ENCODE results near the gene NR2F6. TPM values are rescaled to one million over a fixed set of nuclear protein-coding genes. Genes with fewer than 3 reads are reported as not detected.

Gene NR2F6
- total and polyA plus RNA-seq, 2 donors (not counting 1 experiment from before 2014, with no cell fraction given) = 2.0 to 4.9 TPM

GRCh38 chr19:17209126-17210036 lies 36.3 kb downstream of the NR2F6 start:
- H3K4me1 Mint-ChIP-seq = peaks cover 15% of the 10 kb centered on the region
- peaks cover 0 to 6% (median 0%) of the 10 kb centered on the region in 3 donors for H3K9me3 ChIP-seq (ENCODE audit: control extremely low read depth in 1 of 3, control insufficient read depth in 2 of 3, insufficient read depth in 1 of 3, low read length in 2 of 3)
- no peak overlapping the region for H3K9ac ChIP-seq (ENCODE audit: low read length)
- ChIA-PET CTCF (interaction anchor here (0.6 to 1.6 kb wide), 2 partner anchors 25 to 87 kb away, joined by 3 to 4 read pairs; no protein-coding TSS in a partner anchor), POLR2A (no interaction called here)
- peaks cover 0 to 16% of the 10 kb centered on the region in 2 donors for H3K4me1 ChIP-seq (ENCODE audit: control insufficient read depth in 2 of 2, insufficient read depth in 2 of 2, low read length in 2 of 2)
- H3K27ac ChIP-seq (ENCODE audit: low read length in 2 of 2) = no peak overlapping the region
- H3K79me2 ChIP-seq (ENCODE audit: control insufficient read depth, insufficient read depth, low read length) = no peaks in the 10 kb centered on the region
- TF ChIP-seq, protein P1, sequence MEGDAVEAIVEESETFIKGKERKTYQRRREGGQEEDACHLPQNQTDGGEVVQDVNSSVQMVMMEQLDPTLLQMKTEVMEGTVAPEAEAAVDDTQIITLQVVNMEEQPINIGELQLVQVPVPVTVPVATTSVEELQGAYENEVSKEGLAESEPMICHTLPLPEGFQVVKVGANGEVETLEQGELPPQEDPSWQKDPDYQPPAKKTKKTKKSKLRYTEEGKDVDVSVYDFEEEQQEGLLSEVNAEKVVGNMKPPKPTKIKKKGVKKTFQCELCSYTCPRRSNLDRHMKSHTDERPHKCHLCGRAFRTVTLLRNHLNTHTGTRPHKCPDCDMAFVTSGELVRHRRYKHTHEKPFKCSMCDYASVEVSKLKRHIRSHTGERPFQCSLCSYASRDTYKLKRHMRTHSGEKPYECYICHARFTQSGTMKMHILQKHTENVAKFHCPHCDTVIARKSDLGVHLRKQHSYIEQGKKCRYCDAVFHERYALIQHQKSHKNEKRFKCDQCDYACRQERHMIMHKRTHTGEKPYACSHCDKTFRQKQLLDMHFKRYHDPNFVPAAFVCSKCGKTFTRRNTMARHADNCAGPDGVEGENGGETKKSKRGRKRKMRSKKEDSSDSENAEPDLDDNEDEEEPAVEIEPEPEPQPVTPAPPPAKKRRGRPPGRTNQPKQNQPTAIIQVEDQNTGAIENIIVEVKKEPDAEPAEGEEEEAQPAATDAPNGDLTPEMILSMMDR (IDR thresholded peaks at IDR 0.05) = no peak
- no peak for TF ChIP-seq EZH2 (IDR thresholded peaks at IDR 0.05; ENCODE audit: borderline replicate concordance, insufficient read depth, low read depth, low read length, poor library complexity, severe bottlenecking)
- no peak overlapping the region for H3K4me3 ChIP-seq (ENCODE audit: control extremely low read depth in 1 of 5, extremely low read depth in 1 of 5, insufficient read depth in 1 of 5, low read depth in 2 of 5, low read length in 4 of 5)
- no peak overlapping the region for H3K4me3 Mint-ChIP-seq
- H3K27me3 Mint-ChIP-seq = no peaks in the 10 kb centered on the region
- ATAC-seq (ENCODE audit: low read depth) = peak; percentile 41
- no peak overlapping the region for H3K4me2 ChIP-seq (replicated peaks; ENCODE audit: low read depth, low read length, poor library complexity, severe bottlenecking)
- intact Hi-C loops (cut with micrococcal nuclease) = no loop called here
- H3K36me3 ChIP-seq (replicated peaks in 1 of 2; ENCODE audit: control extremely low read depth in 1 of 2, control insufficient read depth in 1 of 2, extremely low read depth in 1 of 2, insufficient read depth in 2 of 2, low read length in 1 of 2) = peaks cover 0 to 68% of the 10 kb centered on the region in 2 experiments
- peak; percentile 61 for DNase-seq
- peak overlapping the region; percentile 61 for H3K27ac Mint-ChIP-seq
- 86% methylated on average over 18 of the region's 28 CpGs for WGBS (ENCODE audit: insufficient coverage)
- no peaks in the 10 kb centered on the region for H4K20me1 ChIP-seq (ENCODE audit: control insufficient read depth, insufficient read depth, low read length, poor library complexity, severe bottlenecking)
- H3K9me3 Mint-ChIP-seq (ENCODE audit: insufficient read depth) = no peaks in the 10 kb centered on the region
- no peak overlapping the region for H2AFZ ChIP-seq (ENCODE audit: insufficient read depth, low read depth, low read length, poor library complexity, severe bottlenecking)
- no peaks in the 10 kb centered on the region for H3K27me3 ChIP-seq (replicated peaks in 1 of 4; ENCODE audit: control extremely low read depth in 1 of 4, control insufficient read depth in 3 of 4, insufficient read depth in 4 of 4, low read length in 3 of 4)

All from B cell (primary cell).